ENCODE results near the gene TRIM72. TPM values are rescaled to one million over a fixed set of nuclear protein-coding genes. Genes with fewer than 3 reads are reported as not detected.

TRIM72 gene
- polyA plus RNA-seq, 1 donor (not counting 4 experiments of a cell fraction or from before 2014, with no cell fraction given): not detected

DNA sequence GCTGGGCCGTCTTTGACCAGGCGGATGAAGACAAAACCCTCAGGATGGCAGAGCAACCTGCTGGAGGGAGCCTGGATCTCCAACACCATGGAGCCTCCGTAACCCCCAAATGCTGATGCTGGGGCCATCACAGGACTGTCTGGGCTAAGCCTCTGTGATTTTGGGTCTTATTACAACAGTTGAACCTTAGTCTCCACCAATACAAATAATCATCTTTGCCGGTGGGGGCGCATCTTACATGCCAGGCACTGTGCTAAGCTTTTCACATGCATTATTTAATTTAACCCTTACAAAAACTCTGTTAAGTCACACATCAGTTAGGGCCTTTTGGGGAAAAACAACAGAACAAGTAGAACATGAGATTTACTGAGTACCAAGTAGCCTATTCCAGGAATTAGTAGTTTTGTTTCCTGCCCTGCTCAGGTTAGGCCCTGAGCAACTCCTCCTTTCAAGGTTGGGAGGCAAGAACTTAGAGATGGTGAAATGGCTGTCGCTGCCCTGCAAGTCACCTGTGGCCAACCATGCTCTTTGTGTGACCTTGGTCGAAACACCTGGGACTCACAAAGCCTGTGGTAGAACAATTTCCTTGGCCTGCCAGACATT, 37.0 kb downstream of the TRIM72 start:
- H3K27me3 ChIP-seq (ENCODE audit: control insufficient read depth, extremely low read depth, insufficient read depth, low read length): no peaks in the 10 kb centered on the region

DNA sequence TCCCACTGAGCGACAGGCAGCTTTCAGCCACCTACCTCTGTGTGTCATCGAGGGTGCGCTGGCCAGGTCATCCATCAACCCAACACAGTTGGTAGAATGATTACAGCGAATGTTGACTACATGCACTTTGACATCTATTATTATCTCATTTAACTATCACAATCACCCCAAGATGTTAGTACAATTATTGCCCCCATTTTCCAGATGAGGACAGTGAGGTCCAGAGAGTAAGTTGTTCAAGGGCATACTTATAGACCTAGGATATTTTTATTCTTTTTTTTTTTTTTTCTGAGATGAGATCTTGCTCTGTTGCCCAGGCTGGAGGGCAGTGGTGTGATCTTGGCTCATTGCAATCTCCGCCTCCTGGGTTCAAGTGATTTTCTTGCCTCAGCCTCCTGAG, 37.5 kb downstream of the TRIM72 start:
- Histone ChIP-seq H3K79me2 (ENCODE audit: control insufficient read depth, insufficient read depth, low read length) (no peaks in the 10 kb centered on the region), H3K9ac (ENCODE audit: control insufficient read depth, extremely low read depth, insufficient read depth, low read length) (no peak overlapping the region), H3K36me3 (ENCODE audit: control insufficient read depth in 2 of 2, extremely low read depth in 1 of 2, insufficient read depth in 2 of 2, low read length in 2 of 2) (no peaks in the 10 kb centered on the region), H3K4me3 (ENCODE audit: control insufficient read depth in 2 of 3, extremely low read depth in 1 of 3, insufficient read depth in 2 of 3, low read depth in 1 of 3, low read length in 3 of 3) (no peak overlapping the region), H3K27me3 (ENCODE audit: control insufficient read depth, extremely low read depth, insufficient read depth, low read length) (no peaks in the 10 kb centered on the region), H3K4me2 (ENCODE audit: control insufficient read depth, extremely low read depth, insufficient read depth, low read depth, low read length) (no peak overlapping the region), H4K20me1 (ENCODE audit: control insufficient read depth, extremely low read depth, insufficient read depth, low read length) (no peaks in the 10 kb centered on the region), H3K27ac (ENCODE audit: control insufficient read depth, insufficient read depth, low read length) (no peak overlapping the region), H3K9me3 (ENCODE audit: control insufficient read depth, low read depth, low read length) (no peaks in the 10 kb centered on the region), H3K9me1 (ENCODE audit: control insufficient read depth, extremely low read depth, insufficient read depth, low read length) (no peaks in the 10 kb centered on the region), H3K4me1 (ENCODE audit: control insufficient read depth, extremely low read depth, insufficient read depth, low read length) (peaks cover 20% of the 10 kb centered on the region), H2AFZ (ENCODE audit: control insufficient read depth, low read length) (no peak overlapping the region)
- no peak for FAIRE-seq
- dilution Hi-C loops (cut with MboI; ENCODE audit: extremely low pct_ligation_motif_present, low sequenced_read_pairs): no loop called here
- no peak for DNase-seq (ENCODE audit: low read depth, low spot score)
- no peak for TF ChIP-seq EZH2 (IDR thresholded peaks at IDR 0.05; ENCODE audit: low read length)
- TF ChIP-seq, protein P1, sequence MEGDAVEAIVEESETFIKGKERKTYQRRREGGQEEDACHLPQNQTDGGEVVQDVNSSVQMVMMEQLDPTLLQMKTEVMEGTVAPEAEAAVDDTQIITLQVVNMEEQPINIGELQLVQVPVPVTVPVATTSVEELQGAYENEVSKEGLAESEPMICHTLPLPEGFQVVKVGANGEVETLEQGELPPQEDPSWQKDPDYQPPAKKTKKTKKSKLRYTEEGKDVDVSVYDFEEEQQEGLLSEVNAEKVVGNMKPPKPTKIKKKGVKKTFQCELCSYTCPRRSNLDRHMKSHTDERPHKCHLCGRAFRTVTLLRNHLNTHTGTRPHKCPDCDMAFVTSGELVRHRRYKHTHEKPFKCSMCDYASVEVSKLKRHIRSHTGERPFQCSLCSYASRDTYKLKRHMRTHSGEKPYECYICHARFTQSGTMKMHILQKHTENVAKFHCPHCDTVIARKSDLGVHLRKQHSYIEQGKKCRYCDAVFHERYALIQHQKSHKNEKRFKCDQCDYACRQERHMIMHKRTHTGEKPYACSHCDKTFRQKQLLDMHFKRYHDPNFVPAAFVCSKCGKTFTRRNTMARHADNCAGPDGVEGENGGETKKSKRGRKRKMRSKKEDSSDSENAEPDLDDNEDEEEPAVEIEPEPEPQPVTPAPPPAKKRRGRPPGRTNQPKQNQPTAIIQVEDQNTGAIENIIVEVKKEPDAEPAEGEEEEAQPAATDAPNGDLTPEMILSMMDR (optimal IDR thresholded peaks at IDR 0.05 in 1 of 3, IDR thresholded peaks at IDR 0.05 in 1 of 3, conservative IDR thresholded peaks at IDR 0.05 in 1 of 3; ENCODE audit: extremely low read depth in 1 of 3, insufficient read depth in 2 of 3, low read length in 3 of 3): no peak

More for the DNA sequence above, 37.0 kb downstream of the TRIM72 start:
- Histone ChIP-seq H3K9ac (ENCODE audit: control insufficient read depth, extremely low read depth, insufficient read depth, low read length) (no peak overlapping the region), H3K27ac (ENCODE audit: control insufficient read depth, insufficient read depth, low read length) (no peak overlapping the region), H3K4me3 (ENCODE audit: control insufficient read depth in 2 of 3, extremely low read depth in 1 of 3, insufficient read depth in 2 of 3, low read depth in 1 of 3, low read length in 3 of 3) (no peak overlapping the region), H3K9me3 (ENCODE audit: control insufficient read depth, low read depth, low read length) (no peaks in the 10 kb centered on the region), H3K36me3 (ENCODE audit: control insufficient read depth in 2 of 2, extremely low read depth in 1 of 2, insufficient read depth in 2 of 2, low read length in 2 of 2) (no peaks in the 10 kb centered on the region), H2AFZ (ENCODE audit: control insufficient read depth, low read length) (no peak overlapping the region), H3K4me2 (ENCODE audit: control insufficient read depth, extremely low read depth, insufficient read depth, low read depth, low read length) (no peak overlapping the region), H3K9me1 (ENCODE audit: control insufficient read depth, extremely low read depth, insufficient read depth, low read length) (no peaks in the 10 kb centered on the region), H3K79me2 (ENCODE audit: control insufficient read depth, insufficient read depth, low read length) (no peaks in the 10 kb centered on the region), H3K4me1 (ENCODE audit: control insufficient read depth, extremely low read depth, insufficient read depth, low read length) (peaks cover 20% of the 10 kb centered on the region), H4K20me1 (ENCODE audit: control insufficient read depth, extremely low read depth, insufficient read depth, low read length) (no peaks in the 10 kb centered on the region)
- dilution Hi-C loops (cut with MboI; ENCODE audit: extremely low pct_ligation_motif_present, low sequenced_read_pairs): no loop called here
- no peak for DNase-seq (ENCODE audit: low read depth, low spot score)
- no peak for TF ChIP-seq EZH2 (IDR thresholded peaks at IDR 0.05; ENCODE audit: low read length)
- TF ChIP-seq, protein P1 (optimal IDR thresholded peaks at IDR 0.05 in 1 of 3, IDR thresholded peaks at IDR 0.05 in 1 of 3, conservative IDR thresholded peaks at IDR 0.05 in 1 of 3; ENCODE audit: extremely low read depth in 1 of 3, insufficient read depth in 2 of 3, low read length in 3 of 3): no peak
- no peak for FAIRE-seq
